Measurements from ENCODE around the gene SERPINA4. TPM values are rescaled to one million over a fixed set of nuclear protein-coding genes. Genes with fewer than 3 reads are reported as not detected.

SERPINA4 gene
- total and polyA plus RNA-seq, 2 of the 13 experiments (the other 11 are each of a cell fraction or from before 2014, with no cell fraction given) = 39.1 to 57.8 TPM

DNA sequence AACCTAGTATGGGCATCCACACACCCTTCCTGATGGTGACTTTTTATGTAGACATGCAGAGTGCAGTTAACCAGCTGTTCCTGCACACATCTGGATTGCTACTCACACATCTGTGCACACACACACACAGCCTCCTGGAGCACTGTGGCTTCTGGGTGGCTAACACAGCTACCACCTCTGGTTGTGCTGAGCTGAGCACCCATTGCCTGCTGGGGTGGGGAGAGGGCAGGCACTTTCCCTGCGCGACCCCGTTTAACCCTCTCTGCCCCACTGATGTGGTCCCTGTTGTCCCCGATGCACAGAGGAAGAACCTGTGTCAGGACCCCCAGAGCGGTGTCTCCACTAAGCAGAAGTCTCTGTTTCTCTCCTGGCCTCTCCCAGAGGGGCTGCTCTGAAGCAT, 36.5 kb downstream of the SERPINA4 start:
- POLR2A ChIA-PET = interaction anchor here (0.9 to 15.7 kb wide), 17 partner anchors 9 to 952 kb away, joined by 3 to 638 read pairs (median 11); partner anchors contain the start of genes SERPINA1, SERPINA3, SERPINA4 and SERPINA5
- peak overlapping the region; percentile 94 for H3K4me2 ChIP-seq (ENCODE audit: low read depth, low read length)
- FAIRE-seq = no peak
- H3K36me3 ChIP-seq (replicated peaks in 1 of 2; ENCODE audit: control insufficient read depth in 1 of 2, insufficient read depth in 2 of 2, low read length in 2 of 2) = peaks cover 0 to 4% of the 10 kb centered on the region in 2 experiments; a peak in 1 of 5 replicates
- WGBS (ENCODE audit: low lambda C conversion rate) = 72% methylated on average over 5 of the region's 5 CpGs
- H4K20me1 ChIP-seq (ENCODE audit: insufficient read depth, low read length) = no peaks in the 10 kb centered on the region
- no TSS peak for BruUV-seq (replicated peaks)
- intact Hi-C loops (cut with micrococcal nuclease; ENCODE audit: unreplicated experiment) = loop anchor here (2.0 to 5.0 kb wide), 5 partner anchors 17 to 1460 kb away; partner anchors contain the start of genes SERPINA4 and SERPINA5
- ATAC-seq = no peak
- H2AFZ ChIP-seq (ENCODE audit: low read length) = no peak overlapping the region
- no peaks in the 10 kb centered on the region for H3K9me3 ChIP-seq (ENCODE audit: low read length)
- peak overlapping the region; percentile 96 for H3K27ac ChIP-seq (ENCODE audit: extremely low read length, insufficient read depth, low read length)
- in situ Hi-C loops (cut with HindIII; ENCODE audit: extremely low pct_ligation_motif_present, low pct_unique_long_range_greater_than_20kb) = no loop called here
- H3K4me1 ChIP-seq (ENCODE audit: insufficient read depth, low read length) = peaks cover 97% of the 10 kb centered on the region
- CTCF ChIA-PET (ENCODE audit: low intra/inter-chr PET ratio, low total read pairs) = no interaction called here
- no peaks in the 10 kb centered on the region for H3K27me3 ChIP-seq (ENCODE audit: control insufficient read depth in 1 of 2, insufficient read depth in 2 of 2, low read length in 2 of 2)
- H3K9ac ChIP-seq (ENCODE audit: insufficient read depth, low read depth, low read length) = peak overlapping the region; percentile 82
- peak overlapping the region; percentile 52 to 68 (median 56) for H3K4me3 ChIP-seq (replicated peaks in 1 of 3; ENCODE audit: insufficient read depth in 1 of 3, low read depth in 2 of 3, low read length in 3 of 3)
- H3K79me2 ChIP-seq (ENCODE audit: insufficient read depth, low read length) = peaks cover 37% of the 10 kb centered on the region
- DNase-seq (ENCODE audit: low spot score) = no peak
- TF ChIP-seq HNF4A (CRISPR knock-in tag; IDR thresholded peaks at IDR 0.05) = 0 out of 2 replicates have a peak, but pooled peaks have one; percentile 4
- TF ChIP-seq HOXA3 (CRISPR knock-in tag; IDR thresholded peaks at IDR 0.05) = peak; percentile 16; the same call in 1 of the 2 replicates
- TF ChIP-seq, protein P1, sequence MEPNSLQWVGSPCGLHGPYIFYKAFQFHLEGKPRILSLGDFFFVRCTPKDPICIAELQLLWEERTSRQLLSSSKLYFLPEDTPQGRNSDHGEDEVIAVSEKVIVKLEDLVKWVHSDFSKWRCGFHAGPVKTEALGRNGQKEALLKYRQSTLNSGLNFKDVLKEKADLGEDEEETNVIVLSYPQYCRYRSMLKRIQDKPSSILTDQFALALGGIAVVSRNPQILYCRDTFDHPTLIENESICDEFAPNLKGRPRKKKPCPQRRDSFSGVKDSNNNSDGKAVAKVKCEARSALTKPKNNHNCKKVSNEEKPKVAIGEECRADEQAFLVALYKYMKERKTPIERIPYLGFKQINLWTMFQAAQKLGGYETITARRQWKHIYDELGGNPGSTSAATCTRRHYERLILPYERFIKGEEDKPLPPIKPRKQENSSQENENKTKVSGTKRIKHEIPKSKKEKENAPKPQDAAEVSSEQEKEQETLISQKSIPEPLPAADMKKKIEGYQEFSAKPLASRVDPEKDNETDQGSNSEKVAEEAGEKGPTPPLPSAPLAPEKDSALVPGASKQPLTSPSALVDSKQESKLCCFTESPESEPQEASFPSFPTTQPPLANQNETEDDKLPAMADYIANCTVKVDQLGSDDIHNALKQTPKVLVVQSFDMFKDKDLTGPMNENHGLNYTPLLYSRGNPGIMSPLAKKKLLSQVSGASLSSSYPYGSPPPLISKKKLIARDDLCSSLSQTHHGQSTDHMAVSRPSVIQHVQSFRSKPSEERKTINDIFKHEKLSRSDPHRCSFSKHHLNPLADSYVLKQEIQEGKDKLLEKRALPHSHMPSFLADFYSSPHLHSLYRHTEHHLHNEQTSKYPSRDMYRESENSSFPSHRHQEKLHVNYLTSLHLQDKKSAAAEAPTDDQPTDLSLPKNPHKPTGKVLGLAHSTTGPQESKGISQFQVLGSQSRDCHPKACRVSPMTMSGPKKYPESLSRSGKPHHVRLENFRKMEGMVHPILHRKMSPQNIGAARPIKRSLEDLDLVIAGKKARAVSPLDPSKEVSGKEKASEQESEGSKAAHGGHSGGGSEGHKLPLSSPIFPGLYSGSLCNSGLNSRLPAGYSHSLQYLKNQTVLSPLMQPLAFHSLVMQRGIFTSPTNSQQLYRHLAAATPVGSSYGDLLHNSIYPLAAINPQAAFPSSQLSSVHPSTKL (CRISPR knock-in tag; IDR thresholded peaks at IDR 0.05) = no peak
- TF ChIP-seq, protein P2, sequence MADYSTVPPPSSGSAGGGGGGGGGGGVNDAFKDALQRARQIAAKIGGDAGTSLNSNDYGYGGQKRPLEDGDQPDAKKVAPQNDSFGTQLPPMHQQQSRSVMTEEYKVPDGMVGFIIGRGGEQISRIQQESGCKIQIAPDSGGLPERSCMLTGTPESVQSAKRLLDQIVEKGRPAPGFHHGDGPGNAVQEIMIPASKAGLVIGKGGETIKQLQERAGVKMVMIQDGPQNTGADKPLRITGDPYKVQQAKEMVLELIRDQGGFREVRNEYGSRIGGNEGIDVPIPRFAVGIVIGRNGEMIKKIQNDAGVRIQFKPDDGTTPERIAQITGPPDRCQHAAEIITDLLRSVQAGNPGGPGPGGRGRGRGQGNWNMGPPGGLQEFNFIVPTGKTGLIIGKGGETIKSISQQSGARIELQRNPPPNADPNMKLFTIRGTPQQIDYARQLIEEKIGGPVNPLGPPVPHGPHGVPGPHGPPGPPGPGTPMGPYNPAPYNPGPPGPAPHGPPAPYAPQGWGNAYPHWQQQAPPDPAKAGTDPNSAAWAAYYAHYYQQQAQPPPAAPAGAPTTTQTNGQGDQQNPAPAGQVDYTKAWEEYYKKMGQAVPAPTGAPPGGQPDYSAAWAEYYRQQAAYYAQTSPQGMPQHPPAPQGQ (CRISPR knock-in tag; IDR thresholded peaks at IDR 0.05; ENCODE audit: borderline replicate concordance) = 0 out of 2 replicates have a peak, but pooled peaks have one; percentile 60
- TF ChIP-seq, protein P3, sequence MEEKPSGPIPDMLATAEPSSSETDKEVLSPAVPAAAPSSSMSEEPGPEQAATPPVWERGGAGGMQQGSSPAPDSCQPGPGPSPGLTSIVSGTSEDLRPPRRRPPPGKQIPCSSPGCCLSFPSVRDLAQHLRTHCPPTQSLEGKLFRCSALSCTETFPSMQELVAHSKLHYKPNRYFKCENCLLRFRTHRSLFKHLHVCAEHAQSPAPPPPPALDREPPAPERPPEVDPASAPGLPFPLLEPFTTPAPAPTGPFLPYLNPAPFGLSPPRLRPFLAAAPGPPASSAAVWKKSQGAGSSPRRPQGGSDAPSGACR (CRISPR knock-in tag; IDR thresholded peaks at IDR 0.05) = 0 out of 2 replicates have a peak, but pooled peaks have one; percentile 5
- 0 out of 2 replicates have a peak, but pooled peaks have one; percentile 68 for TF ChIP-seq ZC3H4 (CRISPR knock-in tag; IDR thresholded peaks at IDR 0.05; ENCODE audit: borderline replicate concordance)
- TF ChIP-seq ZNF652 (CRISPR knock-in tag; IDR thresholded peaks at IDR 0.05; ENCODE audit: borderline replicate concordance, low read depth) = peak; percentile 70
- TF ChIP-seq TGIF2 (CRISPR knock-in tag; IDR thresholded peaks at IDR 0.05) = 0 out of 2 replicates have a peak, but pooled peaks have one; percentile 38
- TF ChIP-seq, protein P4, sequence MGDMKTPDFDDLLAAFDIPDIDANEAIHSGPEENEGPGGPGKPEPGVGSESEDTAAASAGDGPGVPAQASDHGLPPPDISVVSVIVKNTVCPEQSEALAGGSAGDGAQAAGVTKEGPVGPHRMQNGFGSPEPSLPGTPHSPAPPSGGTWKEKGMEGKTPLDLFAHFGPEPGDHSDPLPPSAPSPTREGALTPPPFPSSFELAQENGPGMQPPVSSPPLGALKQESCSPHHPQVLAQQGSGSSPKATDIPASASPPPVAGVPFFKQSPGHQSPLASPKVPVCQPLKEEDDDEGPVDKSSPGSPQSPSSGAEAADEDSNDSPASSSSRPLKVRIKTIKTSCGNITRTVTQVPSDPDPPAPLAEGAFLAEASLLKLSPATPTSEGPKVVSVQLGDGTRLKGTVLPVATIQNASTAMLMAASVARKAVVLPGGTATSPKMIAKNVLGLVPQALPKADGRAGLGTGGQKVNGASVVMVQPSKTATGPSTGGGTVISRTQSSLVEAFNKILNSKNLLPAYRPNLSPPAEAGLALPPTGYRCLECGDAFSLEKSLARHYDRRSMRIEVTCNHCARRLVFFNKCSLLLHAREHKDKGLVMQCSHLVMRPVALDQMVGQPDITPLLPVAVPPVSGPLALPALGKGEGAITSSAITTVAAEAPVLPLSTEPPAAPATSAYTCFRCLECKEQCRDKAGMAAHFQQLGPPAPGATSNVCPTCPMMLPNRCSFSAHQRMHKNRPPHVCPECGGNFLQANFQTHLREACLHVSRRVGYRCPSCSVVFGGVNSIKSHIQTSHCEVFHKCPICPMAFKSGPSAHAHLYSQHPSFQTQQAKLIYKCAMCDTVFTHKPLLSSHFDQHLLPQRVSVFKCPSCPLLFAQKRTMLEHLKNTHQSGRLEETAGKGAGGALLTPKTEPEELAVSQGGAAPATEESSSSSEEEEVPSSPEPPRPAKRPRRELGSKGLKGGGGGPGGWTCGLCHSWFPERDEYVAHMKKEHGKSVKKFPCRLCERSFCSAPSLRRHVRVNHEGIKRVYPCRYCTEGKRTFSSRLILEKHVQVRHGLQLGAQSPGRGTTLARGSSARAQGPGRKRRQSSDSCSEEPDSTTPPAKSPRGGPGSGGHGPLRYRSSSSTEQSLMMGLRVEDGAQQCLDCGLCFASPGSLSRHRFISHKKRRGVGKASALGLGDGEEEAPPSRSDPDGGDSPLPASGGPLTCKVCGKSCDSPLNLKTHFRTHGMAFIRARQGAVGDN (CRISPR knock-in tag; IDR thresholded peaks at IDR 0.05) = peak; percentile 41
- TF ChIP-seq GTF2F1 (IDR thresholded peaks at IDR 0.05; ENCODE audit: low read length) = no peak
- TF ChIP-seq ZBTB42 (CRISPR knock-in tag; IDR thresholded peaks at IDR 0.05) = peak; percentile 96
- TF ChIP-seq MXD4 (CRISPR knock-in tag; IDR thresholded peaks at IDR 0.05) = no peak
- TF ChIP-seq SALL1 (CRISPR knock-in tag; IDR thresholded peaks at IDR 0.05) = peak; percentile 26; the same call in 1 of the 2 replicates
- TF ChIP-seq POLR2A (IDR thresholded peaks at IDR 0.05; ENCODE audit: insufficient read depth in 1 of 2, low read depth in 2 of 2, low read length in 2 of 2) = peak in 1 of 2 experiments; percentile 29; a peak in 1 of 4 replicates

All from HepG2 (cell line).